Kidney epithelial cell (primary cell): ENCODE data around the gene IGSF21. TPM values are rescaled to one million over a fixed set of nuclear protein-coding genes. Genes with fewer than 3 reads are reported as not detected.

ENCODE experiments used
- DNase-seq: peaks from one replicate; pipeline ENCODE4 v3.0.0-alpha.2; 2010; ENCODE audit warnings: low read depth
- H3K27me3 ChIP-seq: 2 replicates; pipeline ENCODE4 v1.6.0; 2011; ENCODE audit warnings: low read length; ENCODE audit not compliant: control insufficient read depth, insufficient read depth
- H3K36me3 ChIP-seq: 2 replicates; pipeline ENCODE4 v1.5.1; 2011; ENCODE audit warnings: low read length; ENCODE audit not compliant: control insufficient read depth, insufficient read depth
- H3K4me3 ChIP-seq: 2 replicates; pipeline ENCODE4 v1.5.1; 2011; ENCODE audit warnings: low read depth, mild to moderate bottlenecking, control low read depth, low read length
- total RNA-seq: library from RNA; depleted of rRNA; stranded (reverse); fragments of >200 nt; gene quantifications from 2 replicates; pipeline ENCODE4 v1.2.3, GENCODE V29; 2015
- TF ChIP-seq, protein P1 (sequence below): IDR thresholded peaks from 2 replicates; pipeline ENCODE4 v1.5.1; 2011; ENCODE audit warnings: mild to moderate bottlenecking, moderate library complexity, low read length, control low read depth, inconsistent platforms; ENCODE audit not compliant: insufficient read depth, poor library complexity, severe bottlenecking

IGSF21 gene
- total RNA-seq, 1 donor from 2014 or later = not detected

DNA sequence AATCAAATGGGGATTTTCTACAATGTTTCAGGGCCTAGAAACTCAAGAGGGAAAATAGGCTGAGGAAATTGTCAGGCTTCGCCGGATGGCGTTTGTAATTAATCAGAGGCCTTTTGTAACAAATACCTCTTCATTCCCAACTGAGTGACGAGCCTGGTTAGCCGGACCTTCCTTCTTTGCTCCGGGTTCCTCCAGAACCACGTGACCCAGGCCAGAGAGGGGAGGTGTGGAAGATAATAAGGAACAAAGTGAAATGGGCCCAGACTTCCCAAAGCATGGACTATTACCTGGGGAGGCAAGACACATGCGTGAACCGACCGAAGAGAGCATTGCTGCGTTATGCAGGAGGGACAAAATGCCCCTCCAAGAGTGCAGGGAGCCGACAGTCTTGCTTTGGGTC is 7.5 kb upstream of the IGSF21 start:
- H3K27me3 ChIP-seq = peaks cover 6% of the 10 kb centered on the region
- TF ChIP-seq, protein P1, sequence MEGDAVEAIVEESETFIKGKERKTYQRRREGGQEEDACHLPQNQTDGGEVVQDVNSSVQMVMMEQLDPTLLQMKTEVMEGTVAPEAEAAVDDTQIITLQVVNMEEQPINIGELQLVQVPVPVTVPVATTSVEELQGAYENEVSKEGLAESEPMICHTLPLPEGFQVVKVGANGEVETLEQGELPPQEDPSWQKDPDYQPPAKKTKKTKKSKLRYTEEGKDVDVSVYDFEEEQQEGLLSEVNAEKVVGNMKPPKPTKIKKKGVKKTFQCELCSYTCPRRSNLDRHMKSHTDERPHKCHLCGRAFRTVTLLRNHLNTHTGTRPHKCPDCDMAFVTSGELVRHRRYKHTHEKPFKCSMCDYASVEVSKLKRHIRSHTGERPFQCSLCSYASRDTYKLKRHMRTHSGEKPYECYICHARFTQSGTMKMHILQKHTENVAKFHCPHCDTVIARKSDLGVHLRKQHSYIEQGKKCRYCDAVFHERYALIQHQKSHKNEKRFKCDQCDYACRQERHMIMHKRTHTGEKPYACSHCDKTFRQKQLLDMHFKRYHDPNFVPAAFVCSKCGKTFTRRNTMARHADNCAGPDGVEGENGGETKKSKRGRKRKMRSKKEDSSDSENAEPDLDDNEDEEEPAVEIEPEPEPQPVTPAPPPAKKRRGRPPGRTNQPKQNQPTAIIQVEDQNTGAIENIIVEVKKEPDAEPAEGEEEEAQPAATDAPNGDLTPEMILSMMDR = no peak

DNA sequence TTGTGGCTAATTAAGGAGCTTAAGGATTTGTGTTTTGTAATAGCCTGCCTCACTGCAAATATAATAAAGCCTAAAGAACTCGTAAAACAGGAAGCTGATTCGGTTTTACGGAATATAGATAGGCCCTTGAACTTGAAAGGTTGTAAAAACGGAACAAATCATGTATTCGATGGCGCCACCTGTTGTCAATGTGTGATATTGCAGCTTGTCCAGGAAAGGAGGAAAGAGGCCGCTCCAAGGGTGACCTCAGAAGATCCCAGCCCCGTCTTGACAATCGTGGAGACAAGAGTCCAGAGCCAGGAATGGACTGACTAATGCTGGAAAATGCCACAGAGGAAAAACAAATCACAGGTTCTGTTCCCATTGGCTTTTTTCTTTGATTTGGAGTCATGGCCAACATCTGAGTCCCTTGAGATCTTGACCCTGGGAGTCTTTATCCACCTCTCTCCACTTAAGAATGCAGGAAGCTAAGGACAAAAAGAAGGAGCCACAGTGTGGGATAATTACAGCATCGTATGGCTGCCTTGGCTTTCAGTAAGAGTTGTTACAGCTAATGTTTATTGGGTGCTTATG is 7.0 kb upstream of the IGSF21 start:
- Histone ChIP-seq H3K27me3 (peaks cover 8% of the 10 kb centered on the region), H3K36me3 (no peaks in the 10 kb centered on the region), H3K4me3 (no peak overlapping the region)
- no peak for DNase-seq
- TF ChIP-seq, protein P1 = peak; percentile 72

More for the DNA sequence above, 7.5 kb upstream of the IGSF21 start:
- DNase-seq = no peak
- Histone ChIP-seq H3K36me3 (no peaks in the 10 kb centered on the region), H3K4me3 (no peak overlapping the region)

DNA sequence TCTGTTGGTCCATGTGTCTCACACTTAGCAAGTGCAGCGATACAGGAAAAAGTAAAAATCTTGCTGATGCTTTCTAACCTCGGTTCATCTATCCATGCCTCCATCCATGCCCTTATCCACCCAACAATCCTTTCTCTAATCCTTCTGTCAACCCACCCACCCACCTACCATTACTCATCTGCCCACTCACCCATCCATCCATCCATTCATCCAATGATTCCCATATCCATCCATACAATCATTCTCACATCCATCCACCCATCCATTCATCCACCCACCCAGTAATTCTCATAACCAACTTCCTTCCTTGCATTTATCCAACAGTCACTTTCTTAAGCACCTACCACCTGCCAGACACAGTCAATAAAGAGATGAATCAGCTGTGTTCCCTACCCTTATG is 6.1 kb upstream of the IGSF21 start:
- H3K36me3 ChIP-seq = no peaks in the 10 kb centered on the region
- DNase-seq = no peak
- TF ChIP-seq, protein P1 = no peak
- no peak overlapping the region for H3K4me3 ChIP-seq
- H3K27me3 ChIP-seq = peaks cover 15% of the 10 kb centered on the region

DNA sequence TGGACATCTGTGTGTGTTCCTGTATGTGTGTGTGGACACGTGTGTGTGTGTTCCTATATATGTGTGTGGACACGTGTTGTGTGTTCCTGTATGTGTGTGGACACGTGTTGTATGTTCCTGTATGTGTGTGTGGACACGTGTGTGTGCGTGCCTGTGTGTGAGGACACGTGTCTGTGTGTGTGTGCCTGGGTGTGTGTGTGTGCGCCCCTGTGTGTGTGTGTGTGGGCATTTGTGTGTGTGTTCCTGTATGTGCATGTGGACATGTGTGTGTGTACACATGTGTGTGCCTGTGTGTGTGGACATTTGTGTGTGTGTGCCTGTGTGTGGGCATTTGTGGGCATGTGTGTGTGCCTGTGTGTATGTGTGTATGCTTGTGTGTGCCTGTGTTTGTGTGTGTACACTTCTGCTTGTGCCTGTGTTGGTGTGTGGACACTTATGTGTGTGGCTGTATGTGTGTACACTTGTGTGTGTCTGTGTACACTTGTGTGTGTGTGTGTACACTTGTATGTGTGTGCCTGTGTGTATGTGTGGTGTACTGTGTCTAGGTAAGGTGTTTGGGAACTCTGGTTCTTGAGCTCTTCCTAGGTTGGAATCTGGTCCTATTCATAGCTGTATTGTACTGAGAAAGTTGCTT is 3.7 kb upstream of the IGSF21 start:
- peaks cover 35% of the 10 kb centered on the region for H3K27me3 ChIP-seq
- TF ChIP-seq, protein P1 = no peak
- H3K36me3 ChIP-seq = no peaks in the 10 kb centered on the region
- no peak overlapping the region for H3K4me3 ChIP-seq
- no peak for DNase-seq

DNA sequence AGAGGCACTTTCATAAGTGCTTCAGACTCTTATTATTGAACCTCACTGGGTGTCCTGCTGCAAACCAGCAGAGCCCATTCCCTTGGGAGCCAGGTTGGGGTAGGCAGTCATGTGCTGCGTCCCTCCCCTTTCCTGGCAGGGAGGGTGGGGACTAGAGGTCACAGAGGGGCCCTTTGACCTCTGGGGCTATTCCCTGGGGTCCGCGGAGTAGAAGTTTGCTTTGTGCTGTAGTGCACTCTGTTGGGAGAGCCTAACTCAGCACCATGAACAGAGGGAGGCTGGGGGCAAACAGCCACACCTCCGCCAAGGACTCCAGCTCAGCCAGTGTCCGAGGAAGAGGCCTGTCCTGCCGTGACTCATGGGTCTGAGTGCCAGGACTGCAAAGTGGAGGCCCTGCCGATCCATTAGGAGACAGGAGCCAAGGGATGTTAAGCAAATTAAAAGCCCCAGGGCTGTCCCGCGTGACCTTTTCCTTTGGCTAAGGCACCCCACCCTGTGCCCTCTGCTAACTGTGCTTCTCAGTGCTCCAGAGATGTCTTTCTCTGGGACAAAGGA is 3.0 kb upstream of the IGSF21 start:
- Histone ChIP-seq H3K4me3 (no peak overlapping the region), H3K36me3 (no peaks in the 10 kb centered on the region), H3K27me3 (peaks cover 42% of the 10 kb centered on the region)
- no peak for DNase-seq
- TF ChIP-seq, protein P1 = no peak
